K562 (cell line): Measurements from ENCODE around the gene TMSB4X. TPM values are rescaled to one million over a fixed set of nuclear protein-coding genes. Genes with fewer than 3 reads are reported as not detected.

Experiments used
- BRCA1 ChIP-seq, 2 experiments: fragments of 450-650 bp in 1 of 2; sonication (generic) in 1 of 2; formaldehyde crosslinking in 1 of 2; IDR thresholded peaks; 2 replicates each; pipeline versions ENCODE4 v1.5.0 to v1.6.1; 2017 to 2020; ENCODE audit warnings: mild to moderate bottlenecking in 1 of 2, missing genetic modification reagents in 1 of 2
- CEBPB ChIP-seq: fragments of 450-650 bp; IDR thresholded peaks from 2 replicates; pipeline ENCODE4 v1.6.1; 2016; ENCODE audit warnings: missing genetic modification characterization, missing compliant biosample characterization
- CREBBP ChIP-seq: IDR thresholded peaks from one replicate; pipeline ENCODE4 v1.6.1; 2012; ENCODE audit warnings: low read depth, mild to moderate bottlenecking, control low read depth, inconsistent platforms, low read length
- ETV5 ChIP-seq: sonication (generic); formaldehyde crosslinking; IDR thresholded peaks from 2 replicates; pipeline ENCODE4 v1.4.0; 2020; ENCODE audit warnings: low read depth, mild to moderate bottlenecking, missing genetic modification reagents
- GATA2 ChIP-seq: sonication (generic); formaldehyde crosslinking; IDR thresholded peaks from 2 replicates; pipeline ENCODE4 v1.4.0; 2020; ENCODE audit warnings: mild to moderate bottlenecking, missing genetic modification reagents
- GTF2E2 ChIP-seq: fragments of 200-800 bp; sonication (Bioruptor generic); IDR thresholded peaks from 2 replicates; pipeline ENCODE4 v1.6.1; 2016; ENCODE audit warnings: missing genetic modification characterization, missing compliant biosample characterization
- HIVEP1 ChIP-seq: fragments of 250-450 bp; sonication (Bioruptor Pico); IDR thresholded peaks from 2 replicates; pipeline ENCODE4 v1.4.0; 2020; ENCODE audit warnings: mild to moderate bottlenecking
- LEF1 ChIP-seq: fragments of 450-650 bp; IDR thresholded peaks from 2 replicates; pipeline ENCODE4 v1.6.1; 2016; ENCODE audit warnings: mild to moderate bottlenecking
- NFRKB ChIP-seq: fragments of 450-650 bp; IDR thresholded peaks from 2 replicates; pipeline ENCODE4 v1.6.1; 2016; ENCODE audit warnings: low read depth
- PYGO2 ChIP-seq: fragments of 450-650 bp; IDR thresholded peaks from 2 replicates; pipeline ENCODE4 v1.6.1; 2016; ENCODE audit warnings: mild to moderate bottlenecking, missing genetic modification characterization, moderate library complexity, missing compliant biosample characterization
- SIN3B ChIP-seq: fragments of 450-650 bp; IDR thresholded peaks from 2 replicates; pipeline ENCODE4 v1.6.1; 2017; ENCODE audit warnings: low read depth, mild to moderate bottlenecking, moderate library complexity
- SMAD4 ChIP-seq: fragments of 250-450 bp; sonication (Bioruptor Pico); conservative IDR thresholded peaks from 2 replicates; pipeline ENCODE4 v1.8.0; 2021; ENCODE audit warnings: inconsistent platforms, mild to moderate bottlenecking, moderate library complexity
- SRSF7 ChIP-seq: fragments of 200-400 bp; formaldehyde crosslinking; optimal IDR thresholded peaks from 2 replicates; pipeline ENCODE3; 2017; ENCODE audit warnings: mild to moderate bottlenecking, low read depth, low read length
- TAL1 ChIP-seq: fragments of 450-650 bp; IDR thresholded peaks from 2 replicates; pipeline ENCODE4 v1.6.1; 2016; ENCODE audit warnings: mild to moderate bottlenecking
- XRCC5 ChIP-seq: fragments of 200-400 bp; formaldehyde crosslinking; IDR thresholded peaks from 2 replicates; pipeline ENCODE4 v1.6.1; 2017; ENCODE audit warnings: low read depth, mild to moderate bottlenecking, low read length
- ZBTB7A ChIP-seq: IDR thresholded peaks from 2 replicates; pipeline ENCODE4 v1.6.1; 2011; ENCODE audit warnings: low read depth, mild to moderate bottlenecking, low read length, moderate library complexity, borderline replicate concordance; ENCODE audit not compliant: control insufficient read depth
- ZKSCAN8 ChIP-seq: fragments of 200-800 bp; sonication (Bioruptor generic); IDR thresholded peaks from 2 replicates; pipeline ENCODE4 v1.6.1; 2016; ENCODE audit warnings: missing genetic modification characterization, missing compliant biosample characterization
- ZNF133 ChIP-seq: fragments of 250-450 bp; sonication (Bioruptor Pico); IDR thresholded peaks from 2 replicates; pipeline ENCODE4 v1.4.0; 2020; ENCODE audit warnings: mild to moderate bottlenecking
- ZNF589 ChIP-seq: fragments of 200-800 bp; sonication (Bioruptor generic); IDR thresholded peaks from 2 replicates; pipeline ENCODE4 v1.6.1; 2016; ENCODE audit warnings: low read depth, missing genetic modification characterization, missing compliant biosample characterization
- ZNF699 ChIP-seq: fragments of 250-450 bp; sonication (Bioruptor Pico); IDR thresholded peaks from 2 replicates; pipeline ENCODE4 v1.8.0; 2021; ENCODE audit warnings: mild to moderate bottlenecking, moderate library complexity; ENCODE audit not compliant: insufficient replicate concordance
- ZNF780A ChIP-seq: fragments of 250-450 bp; sonication (Bioruptor Pico); IDR thresholded peaks from 2 replicates; pipeline ENCODE4 v1.5.0; 2021; ENCODE audit warnings: mild to moderate bottlenecking
- polyA plus RNA-seq, 8 experiments: library from polyadenylated mRNA; depleted of rRNA in 4 of 8; stranded (reverse) in 5 of 8; unstranded in 3 of 8; fragments of >200 nt; fragmentation: Nextera tagmentation in 2 of 8; fragmentation: Illumina TruSeq in 1 of 8; extraction: Ambion mirVana in 2 of 8; extraction: Trizol in 1 of 8; gene quantifications; 2 replicates each; pipeline versions ENCODE4 v1.2.1 to v1.2.3, GENCODE V29; 2011 to 2014; ENCODE audit warnings: inconsistent platforms in 1 of 8, missing spikeins in 1 of 8
- total RNA-seq, 7 experiments: library from RNA; depleted of rRNA in 6 of 7; stranded (reverse); fragments of >200 nt in 6 of 7; fragmentation: Illumina TruSeq in 2 of 7; extraction: Trizol in 2 of 7; gene quantifications; 2 replicates each; pipeline versions ENCODE4 v1.2.1 to v1.2.3, GENCODE V29; 2011 to 2021; ENCODE audit warnings: low replicate concordance in 1 of 7
- TF ChIP-seq, protein P1 (sequence below): fragments of 250-450 bp; sonication (Bioruptor Pico); IDR thresholded peaks from 2 replicates; pipeline ENCODE4 v1.5.0; 2020; ENCODE audit warnings: mild to moderate bottlenecking, borderline replicate concordance
- TF ChIP-seq, protein P2 (sequence below), 2 experiments: fragments of 250-450 bp in 1 of 2; fragments of 450-650 bp in 1 of 2; sonication (Bioruptor Pico) in 1 of 2; IDR thresholded peaks; 2 replicates each; pipeline versions ENCODE4 v1.6.1 to v1.8.0; 2016 to 2021; ENCODE audit warnings: mild to moderate bottlenecking in 2 of 2, moderate library complexity in 2 of 2, missing compliant biosample characterization in 1 of 2, missing genetic modification characterization in 1 of 2
- TF ChIP-seq, protein P3 (sequence below): fragments of 250-450 bp; sonication (Bioruptor Pico); IDR thresholded peaks from 2 replicates; pipeline ENCODE4 v1.6.1; 2021; ENCODE audit warnings: mild to moderate bottlenecking
- TF ChIP-seq, protein P4 (sequence below): fragments of 250-450 bp; sonication (Bioruptor Pico); IDR thresholded peaks from 2 replicates; pipeline ENCODE4 v1.8.0; 2021; ENCODE audit warnings: borderline replicate concordance, mild to moderate bottlenecking, moderate library complexity; ENCODE audit not compliant: poor library complexity, severe bottlenecking

Gene TMSB4X
- total and polyA plus RNA-seq, 9 of the 15 experiments (the other 6 are each of a cell fraction or from before 2014, with no cell fraction given): 1,035 to 2,035 (median 1,529) TPM

DNA sequence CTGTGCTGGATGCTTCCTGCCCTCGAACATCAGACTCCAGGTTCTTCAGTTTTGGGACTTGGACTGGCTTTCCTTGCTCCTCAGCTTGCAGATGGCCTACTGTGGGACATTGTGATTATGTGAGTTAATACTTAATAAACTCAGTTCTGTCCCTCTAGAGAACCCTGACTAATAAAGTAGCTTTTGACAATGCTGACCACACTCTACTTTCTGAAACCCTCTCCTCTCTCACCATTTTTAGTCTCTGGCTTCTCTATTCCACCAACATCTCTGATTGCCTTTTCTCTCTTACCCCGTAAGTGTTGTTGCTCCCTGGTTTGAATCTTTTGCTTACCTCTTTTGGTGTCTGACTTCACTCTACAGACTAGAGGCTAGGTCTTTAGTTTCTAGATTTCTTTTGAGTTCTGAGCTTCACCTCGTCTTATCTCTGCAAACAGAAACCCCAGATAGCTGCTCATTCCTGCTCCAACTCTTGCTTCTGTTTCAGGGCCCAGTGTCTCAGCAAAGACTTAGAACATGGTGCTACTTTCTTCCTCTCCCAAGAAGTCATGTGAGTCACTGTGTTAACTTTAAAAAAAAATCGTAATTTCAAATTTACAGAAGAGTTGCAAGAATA is 11.4 kb downstream of the TMSB4X start (continued):
- TF ChIP-seq, protein P1, sequence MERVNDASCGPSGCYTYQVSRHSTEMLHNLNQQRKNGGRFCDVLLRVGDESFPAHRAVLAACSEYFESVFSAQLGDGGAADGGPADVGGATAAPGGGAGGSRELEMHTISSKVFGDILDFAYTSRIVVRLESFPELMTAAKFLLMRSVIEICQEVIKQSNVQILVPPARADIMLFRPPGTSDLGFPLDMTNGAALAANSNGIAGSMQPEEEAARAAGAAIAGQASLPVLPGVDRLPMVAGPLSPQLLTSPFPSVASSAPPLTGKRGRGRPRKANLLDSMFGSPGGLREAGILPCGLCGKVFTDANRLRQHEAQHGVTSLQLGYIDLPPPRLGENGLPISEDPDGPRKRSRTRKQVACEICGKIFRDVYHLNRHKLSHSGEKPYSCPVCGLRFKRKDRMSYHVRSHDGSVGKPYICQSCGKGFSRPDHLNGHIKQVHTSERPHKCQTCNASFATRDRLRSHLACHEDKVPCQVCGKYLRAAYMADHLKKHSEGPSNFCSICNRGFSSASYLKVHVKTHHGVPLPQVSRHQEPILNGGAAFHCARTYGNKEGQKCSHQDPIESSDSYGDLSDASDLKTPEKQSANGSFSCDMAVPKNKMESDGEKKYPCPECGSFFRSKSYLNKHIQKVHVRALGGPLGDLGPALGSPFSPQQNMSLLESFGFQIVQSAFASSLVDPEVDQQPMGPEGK (CRISPR knock-in tag): no peak
- TF ChIP-seq GATA2 (CRISPR knock-in tag) (no peak), SMAD4 (no peak), TAL1 (peak; percentile 51; the same call in 1 of the 2 replicates), CREBBP (no peak), NFRKB (no peak), ETV5 (CRISPR knock-in tag) (no peak), ZNF589 (peak; percentile 33; the same call in 1 of the 2 replicates), ZBTB7A (no peak), BRCA1 (IDR thresholded peaks at IDR 0.05) (no peak), BRCA1 (CRISPR knock-in tag; IDR thresholded peaks at IDR 0.05) (no peak), PYGO2 (tag) (no peak), ZNF780A (CRISPR knock-in tag) (no peak), SIN3B (no peak), GTF2E2 (tag) (no peak), XRCC5 (no peak), HIVEP1 (CRISPR knock-in tag) (no peak), SRSF7 (no peak), ZKSCAN8 (CRISPR knock-in tag) (no peak), LEF1 (0 out of 2 replicates have a peak, but pooled peaks have one; percentile 46), ZNF699 (no peak), ZNF133 (no peak), CEBPB (tag) (no peak)
- TF ChIP-seq, protein P2, sequence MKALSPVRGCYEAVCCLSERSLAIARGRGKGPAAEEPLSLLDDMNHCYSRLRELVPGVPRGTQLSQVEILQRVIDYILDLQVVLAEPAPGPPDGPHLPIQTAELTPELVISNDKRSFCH (CRISPR knock-in tag; IDR thresholded peaks at IDR 0.05): no peak
- TF ChIP-seq, protein P2 (tag; IDR thresholded peaks at IDR 0.05): no peak
- TF ChIP-seq, protein P3, sequence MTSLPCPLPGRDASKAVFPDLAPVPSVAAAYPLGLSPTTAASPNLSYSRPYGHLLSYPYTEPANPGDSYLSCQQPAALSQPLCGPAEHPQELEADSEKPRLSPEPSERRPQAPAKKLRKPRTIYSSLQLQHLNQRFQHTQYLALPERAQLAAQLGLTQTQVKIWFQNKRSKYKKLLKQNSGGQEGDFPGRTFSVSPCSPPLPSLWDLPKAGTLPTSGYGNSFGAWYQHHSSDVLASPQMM: no peak
- TF ChIP-seq, protein P4, sequence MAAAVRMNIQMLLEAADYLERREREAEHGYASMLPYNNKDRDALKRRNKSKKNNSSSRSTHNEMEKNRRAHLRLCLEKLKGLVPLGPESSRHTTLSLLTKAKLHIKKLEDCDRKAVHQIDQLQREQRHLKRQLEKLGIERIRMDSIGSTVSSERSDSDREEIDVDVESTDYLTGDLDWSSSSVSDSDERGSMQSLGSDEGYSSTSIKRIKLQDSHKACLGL (CRISPR knock-in tag): no peak
